ENCODE measurements around the gene TUBA4A.

TUBA4A gene

GRCh38 chr2:219286436-219287115 lies 32.9 kb upstream of the TUBA4A start:
- DNase-seq: no peak

GRCh38 chr2:219285894-219286425 lies 32.2 kb upstream of the TUBA4A start:
- DNase-seq: no peak

GRCh38 chr2:219285373-219285735 lies 31.6 kb upstream of the TUBA4A start:
- DNase-seq: no peak

- no peak for DNase-seq
Observed at GRCh38 chr2:219284501-219285372, 31.0 kb upstream of the TUBA4A start.

- no peak for DNase-seq
Observed at GRCh38 chr2:219282943-219283581, 29.3 kb upstream of the TUBA4A start.

- DNase-seq: no peak
Observed at GRCh38 chr2:219282375-219282774, 28.7 kb upstream of the TUBA4A start.

GRCh38 chr2:219281588-219281987 lies 27.9 kb upstream of the TUBA4A start:
- no peak for DNase-seq

- no peak for DNase-seq
Observed at GRCh38 chr2:219280651-219281050, 26.9 kb upstream of the TUBA4A start.

GRCh38 chr2:219279916-219280516 lies 26.3 kb upstream of the TUBA4A start:
- DNase-seq: no peak

- DNase-seq: peak; percentile 98
Observed at GRCh38 chr2:219279151-219279915, 25.6 kb upstream of the TUBA4A start, which contains the start of gene DNAJB2. Gene DNAJB2, plus strand, starts transcription at chr2:219279366. Its CDS starts 468 bp downstream, at chr2:219279834.

GRCh38 chr2:219278655-219279150 lies 25.0 kb upstream of the TUBA4A start:
- no peak for DNase-seq

- peak; percentile 69 for DNase-seq
Observed at GRCh38 chr2:219277703-219278654, 24.3 kb upstream of the TUBA4A start.

- DNase-seq: no peak
Observed at GRCh38 chr2:219274361-219274921, 20.7 kb upstream of the TUBA4A start.

GRCh38 chr2:219273937-219274336 lies 20.2 kb upstream of the TUBA4A start:
- DNase-seq: no peak

GRCh38 chr2:219272995-219273394 lies 19.3 kb upstream of the TUBA4A start:
- no peak for DNase-seq

- no peak for DNase-seq
Observed at GRCh38 chr2:219272356-219272755, 18.6 kb upstream of the TUBA4A start.

- no peak for DNase-seq
Observed at GRCh38 chr2:219271021-219271420, 17.3 kb upstream of the TUBA4A start.

- DNase-seq: no peak
Observed at GRCh38 chr2:219270055-219270372, 16.3 kb upstream of the TUBA4A start.

- no peak for DNase-seq
Observed at GRCh38 chr2:219269362-219270054, 15.8 kb upstream of the TUBA4A start.

GRCh38 chr2:219268294-219268693 lies 14.6 kb upstream of the TUBA4A start:
- no peak for DNase-seq

Data from activated gamma-delta T cell treated with Interleukin-2 at 50 U/mL for 16 hours (primary cell).